NCI-H446 (cell line): ENCODE data around the gene VTI1A.

Source experiments
- DNase-seq, 2 experiments: peaks; one replicate each; lab custom pipeline; 2025; lab: John Stamatoyannopoulos, UW

VTI1A gene

GRCh38 chr10:112679392-112679791 is 232.4 kb downstream of the VTI1A start:
- DNase-seq, result no peak

GRCh38 chr10:112680586-112680985 is 233.6 kb downstream of the VTI1A start:
- DNase-seq, result no peak

GRCh38 chr10:112687647-112688046 is 240.6 kb downstream of the VTI1A start:
- peak in 1 of 2 experiments; percentile 0 for DNase-seq

- no peak for DNase-seq
Measured at GRCh38 chr10:112689327-112690072, 242.5 kb downstream of the VTI1A start.

- no peak for DNase-seq
Measured at GRCh38 chr10:112695539-112695938, 248.5 kb downstream of the VTI1A start.

GRCh38 chr10:112696592-112696991 is 249.6 kb downstream of the VTI1A start:
- no peak for DNase-seq

GRCh38 chr10:112698133-112698817 is 251.3 kb downstream of the VTI1A start:
- DNase-seq, result no peak

GRCh38 chr10:112698818-112699164 is 251.8 kb downstream of the VTI1A start:
- no peak for DNase-seq

- no peak for DNase-seq
Measured at GRCh38 chr10:112700215-112700671, 253.2 kb downstream of the VTI1A start.

GRCh38 chr10:112701211-112701877 is 254.3 kb downstream of the VTI1A start:
- no peak for DNase-seq

GRCh38 chr10:112701878-112702255 is 254.9 kb downstream of the VTI1A start:
- no peak for DNase-seq

GRCh38 chr10:112706577-112706976 is 259.6 kb downstream of the VTI1A start:
- DNase-seq, result no peak

- no peak for DNase-seq
Measured at GRCh38 chr10:112708461-112708860, 261.4 kb downstream of the VTI1A start.

GRCh38 chr10:112710528-112710927 is 263.5 kb downstream of the VTI1A start:
- no peak for DNase-seq

- no peak for DNase-seq
Measured at GRCh38 chr10:112711366-112711765, 264.4 kb downstream of the VTI1A start.

GRCh38 chr10:112712536-112712935 is 265.5 kb downstream of the VTI1A start:
- no peak for DNase-seq

GRCh38 chr10:112713411-112713810 is 266.4 kb downstream of the VTI1A start:
- DNase-seq, result no peak

GRCh38 chr10:112715581-112715980 is 268.6 kb downstream of the VTI1A start:
- no peak for DNase-seq

- no peak for DNase-seq
Measured at GRCh38 chr10:112716076-112716475, 269.1 kb downstream of the VTI1A start.

GRCh38 chr10:112716924-112717413 is 270.0 kb downstream of the VTI1A start:
- DNase-seq, result no peak

GRCh38 chr10:112720178-112720577 is 273.2 kb downstream of the VTI1A start:
- no peak for DNase-seq

- no peak for DNase-seq
Measured at GRCh38 chr10:112721080-112721698, 274.2 kb downstream of the VTI1A start.
